NCI-H2029 treated with DMSO at 0.1 percent for 48 hours (cell line): ENCODE measurements around the gene MFSD1.
"Not testable (repeated sequence)": the region's sequence is repeated elsewhere in the genome, so short reads cannot be mapped to it uniquely, and the experiment has no call there.

Source experiments
- DNase-seq: peaks from one replicate; lab custom pipeline; 2025; lab: John Stamatoyannopoulos, UW

The MFSD1 gene

GRCh38 chr3:158776531-158776930 is 25.3 kb upstream of the MFSD1 start:
- DNase-seq, result no peak

GRCh38 chr3:158777161-158777873 is 24.5 kb upstream of the MFSD1 start:
- DNase-seq, result no peak

GRCh38 chr3:158780766-158781165 is 21.1 kb upstream of the MFSD1 start:
- no peak for DNase-seq

GRCh38 chr3:158781191-158781590 is 20.7 kb upstream of the MFSD1 start:
- DNase-seq, result no peak

GRCh38 chr3:158781849-158782248 is 20.0 kb upstream of the MFSD1 start:
- DNase-seq, result no peak

- no peak for DNase-seq
Observed at GRCh38 chr3:158782283-158782989, 19.4 kb upstream of the MFSD1 start.

- no peak for DNase-seq
Observed at GRCh38 chr3:158783051-158783450, 18.8 kb upstream of the MFSD1 start.

- no peak for DNase-seq
Observed at GRCh38 chr3:158785972-158786371, 15.9 kb upstream of the MFSD1 start.

- DNase-seq, result no peak
Observed at GRCh38 chr3:158788446-158788845, 13.4 kb upstream of the MFSD1 start.

- peak; percentile 2 for DNase-seq
Observed at GRCh38 chr3:158789592-158789991, 12.3 kb upstream of the MFSD1 start.

GRCh38 chr3:158790901-158791589 is 10.8 kb upstream of the MFSD1 start:
- peak; percentile 40 for DNase-seq

GRCh38 chr3:158791590-158791920 is 10.3 kb upstream of the MFSD1 start:
- not testable (repeated sequence) for DNase-seq

GRCh38 chr3:158792709-158793108 is 9.1 kb upstream of the MFSD1 start:
- DNase-seq, result no peak

- DNase-seq, result no peak
Observed at GRCh38 chr3:158794206-158794605, 7.6 kb upstream of the MFSD1 start.

GRCh38 chr3:158794936-158795518 is 6.8 kb upstream of the MFSD1 start:
- no peak for DNase-seq

GRCh38 chr3:158801201-158801600 is 653 bp upstream of the MFSD1 start:
- no peak for DNase-seq

- DNase-seq, result no peak
Observed at GRCh38 chr3:158802409-158803268, 785 bp downstream of the MFSD1 start.

GRCh38 chr3:158804441-158804840 is 2.6 kb downstream of the MFSD1 start:
- no peak for DNase-seq

- no peak for DNase-seq
Observed at GRCh38 chr3:158808697-158809096, 6.8 kb downstream of the MFSD1 start.

- DNase-seq, result no peak
Observed at GRCh38 chr3:158809642-158810041, 7.8 kb downstream of the MFSD1 start.

GRCh38 chr3:158810823-158811724 is 9.2 kb downstream of the MFSD1 start:
- DNase-seq, result no peak
